NCI-H82 treated with DMSO at 0.1 percent for 48 hours (cell line): ENCODE results near the gene DHX32.

Experiments
- DNase-seq: peaks from one replicate; lab custom pipeline; 2025; ENCODE audit not compliant: unreplicated experiment; lab: John Stamatoyannopoulos, UW

DHX32 gene

GRCh38 chr10:125850766-125851731 is 30.0 kb downstream of the DHX32 start:
- no peak for DNase-seq

GRCh38 chr10:125849448-125849847 is 31.6 kb downstream of the DHX32 start:
- DNase-seq: no peak

- no peak for DNase-seq
These were observed 32.2 kb downstream of the DHX32 start for GRCh38 chr10:125848857-125849256.

- no peak for DNase-seq
These were observed 32.7 kb downstream of the DHX32 start for GRCh38 chr10:125848371-125848770.

GRCh38 chr10:125846894-125847293 is 34.2 kb downstream of the DHX32 start:
- DNase-seq: no peak

GRCh38 chr10:125845617-125846016 is 35.5 kb downstream of the DHX32 start:
- no peak for DNase-seq

GRCh38 chr10:125844751-125845221 is 36.3 kb downstream of the DHX32 start:
- no peak for DNase-seq

GRCh38 chr10:125843603-125844329 is 37.3 kb downstream of the DHX32 start:
- no peak for DNase-seq

GRCh38 chr10:125840955-125841354 is 40.1 kb downstream of the DHX32 start:
- no peak for DNase-seq

GRCh38 chr10:125840406-125840805 is 40.7 kb downstream of the DHX32 start:
- no peak for DNase-seq

GRCh38 chr10:125838802-125839575 is 42.1 kb downstream of the DHX32 start:
- DNase-seq: no peak

GRCh38 chr10:125836746-125837145 is 44.3 kb downstream of the DHX32 start:
- DNase-seq: no peak

- no peak for DNase-seq
These were observed 52.8 kb downstream of the DHX32 start for GRCh38 chr10:125828311-125828710.

- no peak for DNase-seq
These were observed 54.0 kb downstream of the DHX32 start for GRCh38 chr10:125827133-125827532.

- DNase-seq: no peak
These were observed 56.4 kb downstream of the DHX32 start for GRCh38 chr10:125824736-125825135.

- no peak for DNase-seq
These were observed 57.3 kb downstream of the DHX32 start for GRCh38 chr10:125823663-125824251.

- peak; percentile 76 for DNase-seq
These were observed 58.0 kb downstream of the DHX32 start, which contains the start of the genes BCCIP and UROS for GRCh38 chr10:125822878-125823662. Gene BCCIP (plus strand): TSS chr10:125823546. CDS start chr10:125823558, 12 bp downstream. Gene UROS (minus strand): TSS chr10:125823258. CDS start chr10:125816499, 6,759 bp downstream.

GRCh38 chr10:125820701-125821100 is 60.4 kb downstream of the DHX32 start:
- DNase-seq: no peak

- no peak for DNase-seq
These were observed 63.6 kb downstream of the DHX32 start for GRCh38 chr10:125817337-125817946.
